Measurements from ENCODE around the gene CENPX.
"Not testable (repeated sequence)": the region's sequence is repeated elsewhere in the genome, so short reads cannot be mapped to it uniquely, and the experiment has no call there.

The CENPX gene

GRCh38 chr17:81998691-81999438 lies 23.8 kb downstream of the CENPX start:
- DNase-seq (ENCODE audit: low read depth) = no peak

GRCh38 chr17:81998212-81998611 lies 24.5 kb downstream of the CENPX start:
- DNase-seq (ENCODE audit: low read depth) = no peak

GRCh38 chr17:81996757-81997441 lies 25.8 kb downstream of the CENPX start:
- no peak for DNase-seq (ENCODE audit: low read depth)

DNA sequence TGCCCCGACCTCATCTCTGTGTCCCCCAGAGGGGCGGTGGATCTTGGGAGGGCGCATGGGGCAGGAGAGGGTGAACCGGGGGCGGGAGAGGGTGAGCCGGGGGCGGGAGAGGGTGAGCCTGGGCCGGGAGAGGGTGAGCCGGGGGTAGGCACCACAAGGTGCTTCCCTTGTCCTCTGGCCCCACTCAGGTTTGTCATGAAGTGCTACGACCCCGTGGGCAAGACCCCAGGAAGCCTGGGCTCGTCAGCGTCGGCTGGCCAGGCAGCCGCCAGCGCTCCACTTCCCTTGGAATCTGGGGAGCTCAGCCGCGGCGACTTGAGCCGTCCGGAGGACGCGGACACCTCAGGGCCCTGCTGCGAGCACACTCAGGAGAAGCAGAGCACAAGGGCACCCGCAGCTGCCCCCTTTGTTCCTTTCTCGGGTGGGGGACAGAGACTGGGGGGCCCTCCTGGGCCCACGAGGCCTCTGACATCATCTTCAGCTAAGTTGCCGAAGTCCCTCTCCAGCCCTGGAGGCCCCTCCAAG lies 26.4 kb downstream of the CENPX start:
- DNase-seq (ENCODE audit: low read depth) = no peak

GRCh38 chr17:81995463-81996231 lies 27.0 kb downstream of the CENPX start:
- no peak for DNase-seq (ENCODE audit: low read depth)

DNA sequence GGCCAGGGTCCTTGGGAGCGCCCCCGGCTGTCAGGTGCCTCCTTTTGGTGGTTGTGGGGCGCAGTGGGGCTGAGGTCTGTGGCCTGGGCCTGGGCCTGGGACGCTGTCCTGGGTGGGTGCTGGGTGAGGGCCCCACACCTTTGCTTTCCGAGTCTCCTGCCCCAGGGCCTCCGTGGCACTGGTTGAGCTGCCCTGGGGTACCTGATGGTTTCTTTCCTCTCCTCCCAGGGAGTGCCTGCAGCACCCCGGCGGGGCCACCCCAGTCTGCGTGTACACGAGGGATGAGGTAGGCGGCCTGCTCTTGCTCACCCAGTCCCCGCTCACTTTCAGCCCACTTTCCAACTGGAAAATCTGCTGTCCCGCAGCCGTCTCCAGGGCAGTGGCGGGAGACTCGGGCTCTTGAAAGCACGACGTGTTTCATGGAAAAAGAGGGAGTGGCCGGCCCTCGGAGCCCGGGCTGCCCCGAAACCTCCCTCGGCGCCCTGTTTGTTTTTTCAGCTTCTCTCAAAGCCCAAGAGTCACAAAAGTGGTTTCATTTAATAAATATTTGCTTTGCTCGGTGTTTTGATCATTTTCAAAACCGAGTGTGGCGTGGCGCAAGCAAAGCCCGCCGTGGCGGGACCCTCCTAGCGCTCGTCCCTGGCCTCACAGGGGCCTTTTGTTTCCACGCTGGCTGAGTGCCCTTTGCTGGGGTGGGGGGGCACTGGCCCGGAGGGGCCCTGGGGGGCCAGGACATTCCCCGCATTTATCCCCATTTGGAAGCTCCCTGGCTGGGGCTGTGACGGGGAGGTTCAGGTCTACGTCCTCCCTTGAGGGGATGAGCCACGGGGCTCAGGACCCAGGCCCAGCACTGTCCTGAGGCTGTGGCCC lies 27.9 kb downstream of the CENPX start:
- DNase-seq (ENCODE audit: low read depth) = no peak

- DNase-seq (ENCODE audit: low read depth) = no peak
Observed at GRCh38 chr17:81993729-81994592, 28.7 kb downstream of the CENPX start.

DNA sequence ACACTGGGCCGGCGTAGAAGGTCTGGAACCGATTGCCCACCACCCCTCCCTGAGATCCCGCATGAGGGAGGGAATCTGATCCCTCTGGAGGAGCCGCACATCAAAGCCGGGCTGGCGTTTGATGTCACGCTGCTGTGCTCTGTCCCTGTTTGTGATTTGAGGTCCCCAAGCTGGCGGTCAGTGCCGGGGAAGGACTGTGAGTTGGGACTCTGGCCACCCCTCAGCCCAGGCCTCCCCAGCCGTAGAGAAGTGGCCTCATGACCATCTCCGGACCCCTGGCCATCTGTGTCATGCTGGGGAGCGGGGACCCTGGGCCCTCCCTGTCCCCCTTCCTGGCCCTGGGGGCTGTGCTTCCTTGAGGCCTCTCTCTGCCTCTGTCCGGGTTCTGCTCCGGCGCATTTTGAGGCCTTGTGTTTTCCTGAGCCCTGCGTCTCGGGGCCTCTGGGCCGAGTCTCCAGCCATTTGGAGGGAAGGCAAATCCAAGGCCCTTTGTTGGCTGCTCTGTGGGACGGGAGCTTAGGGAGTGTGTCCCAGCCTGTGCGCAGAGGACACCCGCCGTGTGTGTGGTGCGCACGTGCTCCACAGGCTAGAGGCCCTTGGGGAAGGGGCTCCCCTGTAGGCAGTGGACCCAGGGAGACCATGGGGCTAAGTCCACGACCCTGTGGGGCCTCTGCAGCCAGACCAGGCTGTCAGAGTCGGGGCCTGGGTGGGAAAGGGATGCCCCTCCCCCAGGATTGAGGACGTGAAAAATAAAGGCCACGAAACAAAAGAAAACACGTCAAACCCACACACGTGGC lies 30.2 kb downstream of the CENPX start:
- DNase-seq (ENCODE audit: low read depth) = no peak

DNA sequence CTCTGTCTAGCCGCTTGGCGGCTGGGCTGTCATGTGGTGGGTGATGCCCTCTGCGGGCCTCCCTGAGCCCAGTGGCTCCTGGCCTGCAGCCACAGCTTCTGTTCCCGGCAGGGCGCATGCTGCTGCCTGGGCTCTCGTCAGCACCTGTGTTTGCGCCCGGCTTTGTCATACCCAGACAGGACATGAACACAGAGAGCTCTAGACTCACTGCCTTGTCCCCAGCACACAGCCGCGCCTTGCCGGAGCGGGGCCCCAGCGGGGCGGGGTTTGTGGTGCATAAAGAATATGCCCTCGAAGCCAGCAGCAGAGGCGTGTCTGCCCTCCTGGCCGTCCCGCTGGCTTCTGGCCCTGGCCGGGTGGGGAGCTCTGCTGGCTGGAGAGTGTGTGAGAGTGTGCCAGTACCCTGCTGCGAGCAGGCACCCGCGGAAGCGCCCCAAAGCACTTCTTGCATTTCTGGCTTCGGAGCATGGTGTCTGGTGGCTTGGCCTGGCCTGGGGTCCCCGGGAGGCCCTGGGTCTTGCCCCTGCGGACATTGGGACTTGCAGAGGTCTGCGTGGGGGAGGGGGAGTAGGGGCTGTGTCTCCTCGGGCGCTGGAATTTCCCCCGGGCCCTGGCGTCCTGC lies 30.9 kb downstream of the CENPX start:
- no peak for DNase-seq (ENCODE audit: low read depth)

DNA sequence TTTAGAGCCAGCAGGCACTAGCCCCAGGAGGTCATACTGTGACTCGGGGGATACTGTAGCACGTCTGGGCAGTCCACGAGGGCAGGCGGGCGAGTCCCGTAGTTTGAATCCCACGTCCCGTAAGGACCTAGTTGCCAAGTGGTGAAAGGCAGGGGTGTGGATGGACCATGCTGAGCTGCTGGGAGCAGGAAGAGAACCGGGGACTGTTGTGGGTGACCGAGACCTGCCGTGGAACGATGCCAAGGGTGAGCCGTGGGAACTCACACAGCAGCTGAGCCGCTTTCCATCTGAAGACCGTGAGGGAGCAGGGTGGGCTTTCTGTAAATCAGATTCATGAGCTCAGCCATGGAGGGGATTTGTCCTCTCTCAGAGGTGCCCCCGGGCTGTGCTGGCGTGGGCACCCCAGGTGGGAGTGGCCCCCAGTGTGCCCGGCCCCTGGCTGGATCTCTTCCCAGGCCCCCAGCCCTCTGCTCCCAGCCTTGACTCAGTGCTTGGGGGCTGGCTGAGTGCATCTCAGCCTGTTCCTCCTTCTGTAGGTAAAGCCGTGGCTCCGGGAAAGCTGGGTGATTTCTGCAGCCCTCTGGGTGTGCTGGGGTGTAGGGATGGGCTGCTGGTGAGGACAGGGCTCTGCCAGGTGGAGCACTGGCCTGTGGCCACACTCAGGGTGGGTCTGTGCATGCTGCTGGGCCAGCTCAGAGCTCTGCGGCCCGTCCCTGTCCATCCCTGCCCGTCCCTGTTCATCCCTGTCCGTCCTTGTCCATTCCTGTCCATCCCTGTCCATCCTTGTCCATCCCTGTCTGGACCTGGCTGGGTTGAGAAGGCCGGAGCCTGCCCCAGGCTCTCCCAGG lies 31.6 kb downstream of the CENPX start:
- DNase-seq (ENCODE audit: low read depth) = no peak

GRCh38 chr17:81987161-81987770 lies 35.4 kb downstream of the CENPX start:
- no peak for DNase-seq (ENCODE audit: low read depth)

DNA sequence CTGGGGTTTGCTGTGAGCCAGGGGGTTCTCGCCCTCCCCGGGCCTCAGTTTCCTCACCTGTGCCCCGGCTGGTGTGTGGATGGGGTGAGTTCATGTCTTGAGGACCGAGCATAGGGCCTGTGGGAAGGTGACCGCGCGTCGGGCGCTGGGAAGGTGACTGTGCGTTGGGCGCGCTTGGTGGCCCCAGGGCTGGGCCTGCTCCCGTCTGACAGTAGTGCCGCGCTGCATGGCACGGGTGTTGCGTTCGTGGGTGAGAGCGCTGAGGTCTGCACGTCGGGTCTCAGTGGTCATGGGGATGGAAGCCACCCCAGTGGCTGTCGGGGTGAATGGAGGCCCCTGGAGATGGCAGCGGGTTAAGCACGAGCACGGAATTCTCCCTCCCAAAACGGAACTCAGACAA lies 36.1 kb downstream of the CENPX start:
- DNase-seq (ENCODE audit: low read depth) = no peak

- no peak for DNase-seq (ENCODE audit: low read depth)
Observed at GRCh38 chr17:81984773-81985410, 37.8 kb downstream of the CENPX start.

- DNase-seq (ENCODE audit: low read depth) = no peak
Observed at GRCh38 chr17:81983639-81984373, 38.9 kb downstream of the CENPX start.

DNA sequence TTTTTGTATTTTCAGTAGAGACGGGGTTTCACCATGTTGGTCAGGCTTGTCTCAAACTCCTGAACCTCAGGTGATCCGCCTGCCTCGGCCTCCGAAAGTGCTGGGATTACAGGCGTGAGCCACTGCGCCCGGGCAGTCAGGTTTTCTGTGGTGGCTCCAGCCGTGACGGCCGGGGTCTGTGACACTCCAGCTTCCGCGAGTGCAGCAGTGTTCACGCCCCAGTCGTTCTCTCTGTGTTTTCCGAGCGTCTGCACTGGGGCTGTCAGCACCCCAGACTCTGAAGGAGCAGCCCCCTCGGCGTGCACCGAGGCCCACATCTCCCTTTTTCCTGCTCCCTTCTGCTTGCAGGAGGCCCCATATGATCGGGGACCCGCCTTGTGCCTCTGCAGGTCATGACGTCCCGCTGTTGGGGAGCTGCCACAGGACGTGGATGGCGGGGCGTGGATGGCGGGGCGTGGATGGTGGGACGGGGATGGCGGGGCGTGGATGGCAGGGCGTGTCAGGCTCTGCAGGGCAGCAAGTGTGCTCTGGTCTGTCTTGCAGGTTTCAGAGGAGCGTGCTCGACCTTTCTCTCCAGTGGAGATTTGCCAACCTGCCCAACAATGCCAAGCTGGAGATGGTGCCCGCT lies 39.6 kb downstream of the CENPX start:
- DNase-seq (ENCODE audit: low read depth) = no peak

DNA sequence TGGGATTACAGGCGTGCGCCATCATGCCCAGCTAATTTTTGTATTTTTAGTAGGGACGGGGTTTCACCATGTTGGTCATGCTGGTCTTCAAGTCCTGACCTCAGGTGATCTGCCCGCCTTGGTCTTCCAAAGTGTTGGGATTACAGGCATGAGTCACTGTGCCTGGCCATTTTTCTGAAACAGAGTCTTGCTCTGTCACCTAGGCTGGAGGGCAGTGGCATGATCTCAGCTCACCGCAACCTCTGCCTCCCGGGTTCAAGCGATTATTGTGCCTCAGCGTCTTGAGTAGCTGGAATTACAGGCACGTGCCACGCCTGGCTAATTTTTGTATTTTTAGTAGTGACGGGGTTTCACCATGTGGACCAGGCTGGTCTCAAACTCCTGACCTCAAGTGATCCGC lies 41.2 kb downstream of the CENPX start:
- not testable (repeated sequence) for DNase-seq (ENCODE audit: low read depth)

All from non-pigmented ciliary epithelial cell (primary cell).